SK-N-SH treated with all-trans-retinoic acid at 6 μM for 48 hours (cell line): ENCODE data around the gene MARK3.

Source experiments
- ATAC-seq: fragments of 200-7000 bp; cut with Tn5 transposase; 3 replicates; pipeline ENCODE4 v1.9.1; 2020; ENCODE audit warnings: mild to moderate bottlenecking, moderate library complexity
- ARNTL ChIP-seq: fragments of 450-650 bp; formaldehyde crosslinking; IDR thresholded peaks from 2 replicates; pipeline ENCODE4 v1.5.0; 2020; ENCODE audit warnings: low read depth, mild to moderate bottlenecking, moderate library complexity, borderline replicate concordance
- BACH2 ChIP-seq: fragments of 250-450 bp; sonication (Bioruptor Pico); IDR thresholded peaks from 2 replicates; pipeline ENCODE4 v1.9.0; 2021; ENCODE audit warnings: mild to moderate bottlenecking, borderline replicate concordance
- CSDC2 ChIP-seq: fragments of 250-450 bp; sonication (Bioruptor Pico); IDR thresholded peaks from 2 replicates; pipeline ENCODE4 v1.5.0; 2020; ENCODE audit warnings: mild to moderate bottlenecking, moderate library complexity
- CSRNP3 ChIP-seq: fragments of 250-450 bp; sonication (Bioruptor Pico); IDR thresholded peaks from 2 replicates; pipeline ENCODE4 v1.5.1; 2021; ENCODE audit warnings: mild to moderate bottlenecking, moderate library complexity
- ESRRG ChIP-seq: fragments of 250-450 bp; sonication (Bioruptor Pico); IDR thresholded peaks from 2 replicates; pipeline ENCODE4 v1.6.1; 2021; ENCODE audit warnings: mild to moderate bottlenecking
- GLIS3 ChIP-seq: fragments of 250-450 bp; sonication (Bioruptor Pico); IDR thresholded peaks from 2 replicates; pipeline ENCODE4 v1.5.0; 2020; ENCODE audit warnings: mild to moderate bottlenecking, moderate library complexity
- OSR1 ChIP-seq: fragments of 250-450 bp; sonication (Bioruptor Pico); IDR thresholded peaks from 2 replicates; pipeline ENCODE4 v1.8.0; 2022; ENCODE audit warnings: moderate library complexity, mild to moderate bottlenecking, inconsistent platforms
- PPARA ChIP-seq: fragments of 250-450 bp; sonication (Bioruptor Pico); IDR thresholded peaks from 2 replicates; pipeline ENCODE4 v1.5.0; 2020; ENCODE audit warnings: mild to moderate bottlenecking, borderline replicate concordance
- RARB ChIP-seq: fragments of 250-450 bp; sonication (Bioruptor Pico); IDR thresholded peaks from 2 replicates; pipeline ENCODE4 v1.8.0; 2021; ENCODE audit warnings: mild to moderate bottlenecking, moderate library complexity
- SNAI2 ChIP-seq: fragments of 250-450 bp; sonication (Bioruptor Pico); IDR thresholded peaks from 2 replicates; pipeline ENCODE4 v1.5.0; 2020; ENCODE audit warnings: mild to moderate bottlenecking, moderate library complexity
- TCF4 ChIP-seq: fragments of 250-450 bp; sonication (Bioruptor Pico); IDR thresholded peaks from 2 replicates; pipeline ENCODE4 v1.8.0; 2021; ENCODE audit warnings: mild to moderate bottlenecking, moderate library complexity, borderline replicate concordance
- TSHZ2 ChIP-seq: fragments of 250-450 bp; sonication (Bioruptor Pico); IDR thresholded peaks from 2 replicates; pipeline ENCODE4 v1.5.0; 2020; ENCODE audit warnings: mild to moderate bottlenecking, moderate library complexity
- ZC3H10 ChIP-seq: fragments of 250-450 bp; sonication (Bioruptor Pico); IDR thresholded peaks from 2 replicates; pipeline ENCODE4 v1.5.1; 2021; ENCODE audit warnings: mild to moderate bottlenecking, moderate library complexity
- ZFP3 ChIP-seq: fragments of 250-450 bp; sonication (Bioruptor Pico); IDR thresholded peaks from 2 replicates; pipeline ENCODE4 v1.5.0; 2020; ENCODE audit warnings: mild to moderate bottlenecking, moderate library complexity
- ZFP30 ChIP-seq: fragments of 450-650 bp; formaldehyde crosslinking; IDR thresholded peaks from 2 replicates; pipeline ENCODE4 v1.5.0; 2022; ENCODE audit warnings: mild to moderate bottlenecking, moderate library complexity
- ZNF70 ChIP-seq: fragments of 450-650 bp; formaldehyde crosslinking; IDR thresholded peaks from 2 replicates; pipeline ENCODE4 v1.5.0; 2020; ENCODE audit warnings: mild to moderate bottlenecking, moderate library complexity
- ZNF8 ChIP-seq: fragments of 450-650 bp; formaldehyde crosslinking; IDR thresholded peaks from 2 replicates; pipeline ENCODE4 v1.5.0; 2020; ENCODE audit warnings: mild to moderate bottlenecking, moderate library complexity
- TF ChIP-seq, protein P1 (sequence below): fragments of 250-450 bp; sonication (Bioruptor Pico); IDR thresholded peaks from 2 replicates; pipeline ENCODE4 v1.8.0; 2020; ENCODE audit warnings: mild to moderate bottlenecking, moderate library complexity, borderline replicate concordance
- TF ChIP-seq, protein P2 (sequence below): fragments of 250-450 bp; sonication (Bioruptor Pico); IDR thresholded peaks from 2 replicates; pipeline ENCODE4 v1.8.0; 2021; ENCODE audit warnings: low read depth, mild to moderate bottlenecking, moderate library complexity, borderline replicate concordance
- TF ChIP-seq, protein P3 (sequence below): fragments of 250-450 bp; sonication (Bioruptor Pico); IDR thresholded peaks from 2 replicates; pipeline ENCODE4 v1.5.1; 2020; ENCODE audit warnings: low read depth, mild to moderate bottlenecking, moderate library complexity

MARK3 gene

DNA sequence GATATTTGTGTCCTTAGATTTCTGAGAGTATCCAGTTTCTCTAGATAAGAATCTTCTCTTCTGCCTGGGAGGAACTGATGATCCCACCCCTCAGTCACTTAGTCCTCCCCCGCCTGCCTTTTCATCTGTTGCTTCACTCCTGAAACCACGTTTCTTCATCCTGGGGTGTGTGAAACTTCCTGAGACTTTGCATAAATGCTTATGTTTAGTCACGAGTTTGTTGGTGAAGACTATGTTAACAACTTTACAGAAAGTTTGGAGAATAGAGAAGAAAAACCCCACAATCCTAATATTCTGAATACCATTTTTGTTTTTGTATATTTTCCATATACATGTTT is 33.2 kb downstream of the MARK3 start (continued):
- TF ChIP-seq BACH2 (no peak), SNAI2 (CRISPR knock-in tag) (no peak), CSDC2 (no peak), ZNF70 (no peak), ZFP3 (CRISPR knock-in tag) (no peak), ZNF8 (no peak)
- TF ChIP-seq, protein P1, sequence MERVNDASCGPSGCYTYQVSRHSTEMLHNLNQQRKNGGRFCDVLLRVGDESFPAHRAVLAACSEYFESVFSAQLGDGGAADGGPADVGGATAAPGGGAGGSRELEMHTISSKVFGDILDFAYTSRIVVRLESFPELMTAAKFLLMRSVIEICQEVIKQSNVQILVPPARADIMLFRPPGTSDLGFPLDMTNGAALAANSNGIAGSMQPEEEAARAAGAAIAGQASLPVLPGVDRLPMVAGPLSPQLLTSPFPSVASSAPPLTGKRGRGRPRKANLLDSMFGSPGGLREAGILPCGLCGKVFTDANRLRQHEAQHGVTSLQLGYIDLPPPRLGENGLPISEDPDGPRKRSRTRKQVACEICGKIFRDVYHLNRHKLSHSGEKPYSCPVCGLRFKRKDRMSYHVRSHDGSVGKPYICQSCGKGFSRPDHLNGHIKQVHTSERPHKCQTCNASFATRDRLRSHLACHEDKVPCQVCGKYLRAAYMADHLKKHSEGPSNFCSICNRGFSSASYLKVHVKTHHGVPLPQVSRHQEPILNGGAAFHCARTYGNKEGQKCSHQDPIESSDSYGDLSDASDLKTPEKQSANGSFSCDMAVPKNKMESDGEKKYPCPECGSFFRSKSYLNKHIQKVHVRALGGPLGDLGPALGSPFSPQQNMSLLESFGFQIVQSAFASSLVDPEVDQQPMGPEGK (CRISPR knock-in tag), result no peak

DNA sequence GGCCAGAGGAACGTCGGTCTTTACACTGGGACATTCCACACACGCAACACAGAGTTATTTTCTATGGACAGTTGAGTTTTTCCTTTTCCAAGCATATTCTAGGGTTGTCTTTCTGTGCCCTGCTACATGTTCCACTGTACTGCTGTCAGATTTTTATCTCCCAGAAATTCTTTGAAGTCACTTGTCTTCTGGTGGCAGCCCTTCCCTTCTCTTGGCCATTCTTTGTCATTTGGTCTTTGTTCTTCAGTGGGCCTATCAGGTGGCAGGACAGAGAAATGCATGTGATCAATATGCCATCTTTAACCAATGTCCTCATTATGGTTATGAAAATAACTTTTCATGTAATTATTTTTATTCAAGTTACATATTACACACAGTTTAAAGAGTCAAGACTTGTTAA is 36.3 kb downstream of the MARK3 start:
- no peak for TF ChIP-seq ZFP30 (CRISPR knock-in tag)
- no peak for TF ChIP-seq GLIS3 (CRISPR knock-in tag)
- TF ChIP-seq, protein P1 (CRISPR knock-in tag), result no peak
- no peak for TF ChIP-seq ZC3H10 (CRISPR knock-in tag)
- no peak for TF ChIP-seq RARB (CRISPR knock-in tag)
- no peak for TF ChIP-seq CSDC2
- no peak for TF ChIP-seq ESRRG (CRISPR knock-in tag)
- no peak for TF ChIP-seq ZNF8
- TF ChIP-seq CSRNP3 (CRISPR knock-in tag), result no peak
- TF ChIP-seq TCF4 (CRISPR knock-in tag), result no peak
- TF ChIP-seq ARNTL (CRISPR knock-in tag), result no peak
- TF ChIP-seq TSHZ2 (CRISPR knock-in tag), result no peak
- TF ChIP-seq, protein P2, sequence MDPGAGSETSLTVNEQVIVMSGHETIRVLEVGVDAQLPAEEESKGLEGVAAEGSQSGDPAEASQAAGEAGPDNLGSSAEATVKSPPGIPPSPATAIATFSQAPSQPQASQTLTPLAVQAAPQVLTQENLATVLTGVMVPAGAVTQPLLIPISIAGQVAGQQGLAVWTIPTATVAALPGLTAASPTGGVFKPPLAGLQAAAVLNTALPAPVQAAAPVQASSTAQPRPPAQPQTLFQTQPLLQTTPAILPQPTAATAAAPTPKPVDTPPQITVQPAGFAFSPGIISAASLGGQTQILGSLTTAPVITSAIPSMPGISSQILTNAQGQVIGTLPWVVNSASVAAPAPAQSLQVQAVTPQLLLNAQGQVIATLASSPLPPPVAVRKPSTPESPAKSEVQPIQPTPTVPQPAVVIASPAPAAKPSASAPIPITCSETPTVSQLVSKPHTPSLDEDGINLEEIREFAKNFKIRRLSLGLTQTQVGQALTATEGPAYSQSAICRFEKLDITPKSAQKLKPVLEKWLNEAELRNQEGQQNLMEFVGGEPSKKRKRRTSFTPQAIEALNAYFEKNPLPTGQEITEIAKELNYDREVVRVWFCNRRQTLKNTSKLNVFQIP (CRISPR knock-in tag), result no peak
- no peak for TF ChIP-seq PPARA (CRISPR knock-in tag)
- TF ChIP-seq OSR1 (CRISPR knock-in tag), result no peak
- no peak for TF ChIP-seq SNAI2 (CRISPR knock-in tag)
- TF ChIP-seq ZNF70, result no peak
- TF ChIP-seq BACH2, result no peak
- TF ChIP-seq, protein P3, sequence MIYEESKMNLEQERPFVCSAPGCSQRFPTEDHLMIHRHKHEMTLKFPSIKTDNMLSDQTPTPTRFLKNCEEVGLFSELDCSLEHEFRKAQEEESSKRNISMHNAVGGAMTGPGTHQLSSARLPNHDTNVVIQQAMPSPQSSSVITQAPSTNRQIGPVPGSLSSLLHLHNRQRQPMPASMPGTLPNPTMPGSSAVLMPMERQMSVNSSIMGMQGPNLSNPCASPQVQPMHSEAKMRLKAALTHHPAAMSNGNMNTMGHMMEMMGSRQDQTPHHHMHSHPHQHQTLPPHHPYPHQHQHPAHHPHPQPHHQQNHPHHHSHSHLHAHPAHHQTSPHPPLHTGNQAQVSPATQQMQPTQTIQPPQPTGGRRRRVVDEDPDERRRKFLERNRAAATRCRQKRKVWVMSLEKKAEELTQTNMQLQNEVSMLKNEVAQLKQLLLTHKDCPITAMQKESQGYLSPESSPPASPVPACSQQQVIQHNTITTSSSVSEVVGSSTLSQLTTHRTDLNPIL (CRISPR knock-in tag), result no peak
- no peak for ATAC-seq

- peak; percentile 67 for ATAC-seq
- TF ChIP-seq PPARA (CRISPR knock-in tag) (no peak), BACH2 (no peak), TCF4 (CRISPR knock-in tag) (no peak), GLIS3 (CRISPR knock-in tag) (no peak), CSRNP3 (CRISPR knock-in tag) (no peak)
- TF ChIP-seq, protein P3 (CRISPR knock-in tag), result no peak
- TF ChIP-seq, protein P1 (CRISPR knock-in tag), result no peak
These were observed 37.8 kb downstream of the MARK3 start for GRCh38 chr14:103423050-103423461.
